ENCODE results near the gene XRN2.

The XRN2 gene

GRCh38 chr20:21303061-21303871 lies at the start of gene XRN2:
TSS of gene XRN2 (plus strand) at chr20:21303331. CDS start at chr20:21303399, 68 bp downstream.
- peak; percentile 97 for DNase-seq

- DNase-seq, result no peak
These were observed 45.9 kb upstream of the XRN2 start for GRCh38 chr20:21257192-21257591.

- no peak for DNase-seq
These were observed 44.7 kb upstream of the XRN2 start for GRCh38 chr20:21258411-21258810.

- DNase-seq, result no peak
These were observed 43.8 kb upstream of the XRN2 start for GRCh38 chr20:21259346-21259745.

- no peak for DNase-seq
These were observed 40.3 kb upstream of the XRN2 start for GRCh38 chr20:21262812-21263211.

- DNase-seq, result no peak
These were observed 37.6 kb upstream of the XRN2 start for GRCh38 chr20:21265261-21266190.

GRCh38 chr20:21266191-21266536 lies 37.0 kb upstream of the XRN2 start:
- no peak for DNase-seq

- no peak for DNase-seq
These were observed 33.4 kb upstream of the XRN2 start for GRCh38 chr20:21269772-21270171.

- no peak for DNase-seq
These were observed 32.3 kb upstream of the XRN2 start for GRCh38 chr20:21270806-21271205.

GRCh38 chr20:21272279-21272678 lies 30.9 kb upstream of the XRN2 start:
- no peak for DNase-seq

GRCh38 chr20:21272679-21273078 lies 30.5 kb upstream of the XRN2 start:
- DNase-seq, result no peak

GRCh38 chr20:21273755-21274386 lies 29.3 kb upstream of the XRN2 start:
- DNase-seq, result no peak

- no peak for DNase-seq
These were observed 24.3 kb upstream of the XRN2 start for GRCh38 chr20:21278829-21279228.

GRCh38 chr20:21279706-21280521 lies 23.2 kb upstream of the XRN2 start:
- DNase-seq, result no peak

GRCh38 chr20:21280522-21281016 lies 22.6 kb upstream of the XRN2 start:
- DNase-seq, result no peak

GRCh38 chr20:21286775-21287174 lies 16.4 kb upstream of the XRN2 start:
- DNase-seq, result no peak

GRCh38 chr20:21288587-21289370 lies 14.4 kb upstream of the XRN2 start:
- no peak for DNase-seq

- no peak for DNase-seq
These were observed 13.5 kb upstream of the XRN2 start for GRCh38 chr20:21289651-21290050.

GRCh38 chr20:21291026-21291425 lies 12.1 kb upstream of the XRN2 start:
- no peak for DNase-seq

- no peak for DNase-seq
These were observed 8.4 kb upstream of the XRN2 start for GRCh38 chr20:21294755-21295154.

GRCh38 chr20:21301940-21302663 lies 1.0 kb upstream of the XRN2 start:
- no peak for DNase-seq
